ENCODE data around the gene CA9. TPM values are rescaled to one million over a fixed set of nuclear protein-coding genes. Genes with fewer than 3 reads are reported as not detected.

Gene CA9
- total RNA-seq, 4 donors from 2014 or later = not detected

DNA sequence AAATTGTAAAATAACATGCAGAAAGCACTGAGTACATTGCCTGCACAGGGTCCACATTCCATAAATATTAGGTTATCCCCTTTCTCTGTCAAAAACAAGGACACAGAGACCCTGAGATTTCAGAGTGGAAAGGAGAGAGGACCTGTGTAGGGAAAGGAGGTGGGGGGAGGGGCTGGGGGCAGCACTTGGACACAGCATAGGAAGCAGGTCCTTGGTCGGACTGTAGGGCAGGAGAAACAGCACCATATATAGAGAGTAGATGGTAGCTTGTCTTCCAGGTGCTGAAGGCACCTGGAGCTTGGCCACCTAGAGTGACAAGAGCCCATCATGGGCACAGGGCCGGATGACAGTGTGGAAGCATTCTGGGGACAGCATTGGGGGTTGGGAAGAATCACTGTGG, 13.6 kb downstream of the CA9 start:
- WGBS, 2 donors (ENCODE audit: low coverage in 1 of 2) = 60 to 68% methylated on average over 1 to 2 of the region's 2 CpGs
- DNase-seq = no peak

DNA sequence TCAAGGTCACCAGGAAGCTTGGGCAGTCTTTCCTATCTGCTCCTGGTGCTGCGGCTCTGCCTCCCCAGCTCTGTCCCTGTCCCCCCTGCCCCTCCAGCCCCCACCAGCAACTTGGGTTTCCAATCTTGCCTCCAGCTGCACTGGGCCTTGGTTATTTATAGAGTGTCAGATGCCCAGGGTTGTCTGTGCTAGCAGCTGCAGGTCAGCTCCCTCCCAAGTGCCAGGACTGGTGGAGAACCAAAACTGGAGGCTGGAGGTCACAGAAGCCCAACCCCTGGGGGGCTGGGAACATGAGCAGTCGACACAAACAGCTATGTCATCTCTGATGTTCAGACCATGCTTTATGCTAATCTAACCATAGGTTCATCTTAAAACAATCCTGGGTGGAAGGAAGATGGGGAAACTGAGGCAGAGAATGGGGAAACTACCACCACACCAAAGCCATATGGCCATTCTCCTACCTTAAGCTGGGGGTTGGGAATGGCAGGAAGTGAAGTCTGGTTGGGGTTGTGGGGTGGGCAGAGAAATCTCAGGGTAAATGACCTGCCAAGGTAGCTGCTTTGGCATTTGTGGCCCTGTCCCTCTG, 14.3 kb downstream of the CA9 start:
- TF ChIP-seq EP300 (IDR thresholded peaks at IDR 0.05; ENCODE audit: low read depth) (no peak), POLR2AphosphoS5 (IDR thresholded peaks at IDR 0.05) (no peak), POLR2A (IDR thresholded peaks at IDR 0.05) (no peak)
- TF ChIP-seq, protein P1, sequence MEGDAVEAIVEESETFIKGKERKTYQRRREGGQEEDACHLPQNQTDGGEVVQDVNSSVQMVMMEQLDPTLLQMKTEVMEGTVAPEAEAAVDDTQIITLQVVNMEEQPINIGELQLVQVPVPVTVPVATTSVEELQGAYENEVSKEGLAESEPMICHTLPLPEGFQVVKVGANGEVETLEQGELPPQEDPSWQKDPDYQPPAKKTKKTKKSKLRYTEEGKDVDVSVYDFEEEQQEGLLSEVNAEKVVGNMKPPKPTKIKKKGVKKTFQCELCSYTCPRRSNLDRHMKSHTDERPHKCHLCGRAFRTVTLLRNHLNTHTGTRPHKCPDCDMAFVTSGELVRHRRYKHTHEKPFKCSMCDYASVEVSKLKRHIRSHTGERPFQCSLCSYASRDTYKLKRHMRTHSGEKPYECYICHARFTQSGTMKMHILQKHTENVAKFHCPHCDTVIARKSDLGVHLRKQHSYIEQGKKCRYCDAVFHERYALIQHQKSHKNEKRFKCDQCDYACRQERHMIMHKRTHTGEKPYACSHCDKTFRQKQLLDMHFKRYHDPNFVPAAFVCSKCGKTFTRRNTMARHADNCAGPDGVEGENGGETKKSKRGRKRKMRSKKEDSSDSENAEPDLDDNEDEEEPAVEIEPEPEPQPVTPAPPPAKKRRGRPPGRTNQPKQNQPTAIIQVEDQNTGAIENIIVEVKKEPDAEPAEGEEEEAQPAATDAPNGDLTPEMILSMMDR (IDR thresholded peaks at IDR 0.05) = no peak
- Histone ChIP-seq H3K4me3 (peak overlapping the region; percentile 14 to 75 (median 58)), H3K27me3 (no peaks in the 10 kb centered on the region), H3K4me1 (peaks cover 0 to 21% (median 8%) of the 10 kb centered on the region in 4 donors), H3K27ac (peak overlapping the region; percentile 85 to 95 (median 92)), H3K9me3 (no peaks in the 10 kb centered on the region), H3K36me3 (peaks cover 0 to 6% (median 0%) of the 10 kb centered on the region in 4 donors)
- 81% methylated on average over 2 of the region's 2 CpGs; no CpG with 5 or more reads in 1 of the 2 donors for WGBS, 2 donors (ENCODE audit: low coverage in 1 of 2)
- in situ Hi-C loops (cut with MboI; ENCODE audit: low pct_ligation_motif_present in 1 of 4, low pct_unique_long_range_greater_than_20kb in 1 of 4, low sequenced_read_pairs in 3 of 4) = loop anchor here in 1 of 4 donors (25.0 kb wide), 1 partner anchor 701 kb away; the partner anchor contains the start of gene DNAJB5
- no peak for DNase-seq
- intact Hi-C loops (cut with DNase I; ENCODE audit: low total_unique reads) = no loop called here

More for the DNA sequence above, 13.6 kb downstream of the CA9 start:
- no peaks in the 10 kb centered on the region for H3K9me3 ChIP-seq
- TF ChIP-seq, protein P1 (IDR thresholded peaks at IDR 0.05) = no peak
- TF ChIP-seq POLR2AphosphoS5 (IDR thresholded peaks at IDR 0.05) (no peak), POLR2A (IDR thresholded peaks at IDR 0.05) (no peak), EP300 (IDR thresholded peaks at IDR 0.05; ENCODE audit: low read depth) (no peak)
- H3K4me3 ChIP-seq = peak overlapping the region; percentile 14 to 75 (median 58)
- H3K27me3 ChIP-seq = no peaks in the 10 kb centered on the region
- H3K27ac ChIP-seq = peak overlapping the region; percentile 85 to 95 (median 92)
- H3K4me1 ChIP-seq = peaks cover 0 to 21% (median 8%) of the 10 kb centered on the region in 4 donors
- in situ Hi-C loops (cut with MboI; ENCODE audit: low pct_ligation_motif_present in 1 of 4, low pct_unique_long_range_greater_than_20kb in 1 of 4, low sequenced_read_pairs in 3 of 4) (loop anchor here in 1 of 4 donors (25.0 kb wide), 1 partner anchor 700 kb away; the partner anchor contains the start of gene DNAJB5), intact Hi-C loops (cut with DNase I; ENCODE audit: low total_unique reads) (no loop called here)
- peaks cover 0 to 6% (median 0%) of the 10 kb centered on the region in 4 donors for H3K36me3 ChIP-seq

DNA sequence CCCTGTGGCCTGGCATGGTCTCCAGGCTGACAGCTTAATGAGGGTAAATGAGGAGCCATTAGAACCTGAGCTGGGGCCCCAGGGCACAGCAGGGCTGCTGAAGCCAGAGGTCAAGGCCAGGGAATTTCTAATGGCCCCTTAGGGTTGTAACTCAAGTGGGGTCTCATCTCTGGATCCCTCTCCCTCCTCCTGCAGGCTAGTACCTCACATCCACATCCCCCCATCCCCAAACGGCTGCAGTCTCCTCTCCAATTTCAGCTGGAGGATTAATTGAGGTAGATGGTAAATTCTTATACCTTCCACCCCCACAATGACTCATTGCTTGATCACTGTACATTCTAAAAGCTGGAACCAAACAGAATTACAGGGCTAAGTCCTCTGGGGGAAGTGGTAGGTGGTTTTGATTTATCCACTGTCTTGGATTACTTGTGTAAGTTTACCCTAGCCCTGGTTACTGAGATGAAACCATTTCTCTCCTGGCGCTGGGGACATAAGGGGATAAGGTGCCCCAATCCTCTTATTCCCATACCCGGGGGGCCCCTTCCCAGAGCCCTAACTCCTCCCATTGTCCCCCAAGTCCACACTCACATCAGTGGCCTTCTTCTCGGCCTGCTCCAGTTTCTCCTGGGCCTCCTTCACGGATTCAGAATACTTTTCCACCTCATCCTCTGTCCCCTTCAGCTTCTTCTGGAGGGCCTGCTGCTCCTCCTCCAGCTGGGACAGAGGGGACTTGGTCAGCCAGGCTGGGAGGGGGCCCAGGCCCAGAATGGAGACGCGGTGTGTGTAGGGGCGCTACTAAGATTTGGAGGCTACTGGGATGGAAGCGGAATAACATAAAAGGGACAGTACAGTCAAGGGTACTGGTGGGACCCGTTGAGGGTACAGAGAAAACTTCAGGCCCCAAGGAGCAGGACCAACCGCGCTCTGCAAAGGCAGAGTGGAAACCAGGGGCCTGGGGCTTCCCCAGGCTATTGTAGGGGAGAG, 15.1 kb downstream of the CA9 start:
- WGBS, 2 donors (ENCODE audit: low coverage in 1 of 2) = 60 to 67% methylated on average over 3 to 12 of the region's 12 CpGs
- TF ChIP-seq POLR2A (IDR thresholded peaks at IDR 0.05) (no peak), POLR2AphosphoS5 (IDR thresholded peaks at IDR 0.05) (no peak), EP300 (IDR thresholded peaks at IDR 0.05; ENCODE audit: low read depth) (no peak)
- TF ChIP-seq, protein P1 (IDR thresholded peaks at IDR 0.05) = no peak
- H3K27me3 ChIP-seq = no peaks in the 10 kb centered on the region
- in situ Hi-C loops (cut with MboI; ENCODE audit: low pct_ligation_motif_present in 1 of 4, low pct_unique_long_range_greater_than_20kb in 1 of 4, low sequenced_read_pairs in 3 of 4) (loop anchor here in 1 of 4 donors (25.0 kb wide), 1 partner anchor 702 kb away; the partner anchor contains the start of gene DNAJB5), intact Hi-C loops (cut with DNase I; ENCODE audit: low total_unique reads) (no loop called here)
- DNase-seq = no peak
- H3K4me3 ChIP-seq = peak overlapping the region; percentile 52 to 75 (median 68)
- H3K27ac ChIP-seq = peak overlapping the region; percentile 85 to 95 (median 92)
- no peaks in the 10 kb centered on the region for H3K9me3 ChIP-seq
- H3K4me1 ChIP-seq = peaks cover 0 to 21% (median 8%) of the 10 kb centered on the region in 4 donors
- H3K36me3 ChIP-seq = peaks cover 0 to 6% (median 0%) of the 10 kb centered on the region in 4 donors

Data from transverse colon (tissue), 4 donors.